HepG2 (cell line): ENCODE results near the gene KLRG1. TPM values are rescaled to one million over a fixed set of nuclear protein-coding genes. Genes with fewer than 3 reads are reported as not detected.

Experiments
- HDAC6 ChIP-seq: fragments of 200-600 bp; sonication (generic); IDR thresholded peaks from 2 replicates; pipeline ENCODE4 v1.7.0; 2017; ENCODE audit warnings: mild to moderate bottlenecking, antibody characterized with exemption, low read length, low read depth
- PHB2 ChIP-seq: fragments of 450-650 bp; IDR thresholded peaks from 2 replicates; pipeline ENCODE4 v1.6.1; 2018; ENCODE audit not compliant: partially characterized antibody
- PRMT3 ChIP-seq: sonication (generic); formaldehyde crosslinking; IDR thresholded peaks from 2 replicates; pipeline ENCODE4 v1.8.1; 2022; ENCODE audit warnings: low read depth, mild to moderate bottlenecking, moderate library complexity, missing genetic modification reagents, borderline replicate concordance
- SKI ChIP-seq: fragments of 450-650 bp; IDR thresholded peaks from one replicate; pipeline ENCODE4 v1.6.1; 2018; ENCODE audit warnings: mild to moderate bottlenecking; ENCODE audit not compliant: partially characterized antibody
- TOPORS ChIP-seq: sonication (generic); formaldehyde crosslinking; IDR thresholded peaks from 2 replicates; pipeline ENCODE4 v1.8.0; 2023; ENCODE audit warnings: mild to moderate bottlenecking, missing genetic modification reagents
- U2AF2 ChIP-seq: fragments of 200-400 bp; formaldehyde crosslinking; IDR thresholded peaks from 2 replicates; pipeline ENCODE4 v1.6.1; 2017; ENCODE audit warnings: low read depth, mild to moderate bottlenecking, low read length
- ZNF296 ChIP-seq: sonication (generic); formaldehyde crosslinking; conservative IDR thresholded peaks from 2 replicates; pipeline ENCODE4 v1.5.0; 2020; ENCODE audit warnings: mild to moderate bottlenecking, missing genetic modification reagents
- ZNF772 ChIP-seq: sonication (generic); formaldehyde crosslinking; IDR thresholded peaks from 2 replicates; pipeline ENCODE4 v1.5.0; 2020; ENCODE audit warnings: mild to moderate bottlenecking, missing genetic modification reagents
- ZNF878 ChIP-seq: sonication (generic); formaldehyde crosslinking; IDR thresholded peaks from 2 replicates; pipeline ENCODE4 v1.8.1; 2023; ENCODE audit warnings: mild to moderate bottlenecking, missing genetic modification reagents, moderate library complexity
- polyA plus RNA-seq, 8 experiments: library from polyadenylated mRNA; depleted of rRNA in 3 of 8; stranded (reverse) in 7 of 8; unstranded in 1 of 8; fragments of >200 nt; fragmentation: Illumina TruSeq in 4 of 8; extraction: Trizol in 4 of 8; gene quantifications; 2 replicates each; pipeline versions ENCODE4 v1.2.1 to v1.2.3, GENCODE V29; 2011 to 2016; ENCODE audit warnings: low read depth in 4 of 8, missing spikeins in 1 of 8, mixed read lengths in 1 of 8; ENCODE audit not compliant: insufficient read depth in 1 of 8
- total RNA-seq, 5 experiments: library from RNA; depleted of rRNA; stranded (reverse); fragments of >200 nt; fragmentation: Illumina TruSeq; extraction: Trizol; gene quantifications; 2 replicates each; pipeline ENCODE4 v1.2.3, GENCODE V29; 2016; ENCODE audit warnings: low read depth in 1 of 5
- TF ChIP-seq, protein P1 (sequence below): fragments of 450-650 bp; IDR thresholded peaks from 2 replicates; pipeline ENCODE4 v1.6.1; 2017
- TF ChIP-seq, protein P2 (sequence below): sonication (generic); formaldehyde crosslinking; conservative IDR thresholded peaks from 2 replicates; pipeline ENCODE4 v1.4.0; 2020; ENCODE audit warnings: missing genetic modification reagents
- TF ChIP-seq, protein P3 (sequence below): sonication (generic); formaldehyde crosslinking; IDR thresholded peaks from 2 replicates; pipeline ENCODE4 v1.5.0; 2020; ENCODE audit warnings: mild to moderate bottlenecking, missing genetic modification reagents, borderline replicate concordance
- TF ChIP-seq, protein P4 (sequence below): sonication (generic); formaldehyde crosslinking; IDR thresholded peaks from 2 replicates; pipeline ENCODE4 v1.4.0; 2020; ENCODE audit warnings: missing genetic modification reagents
- TF ChIP-seq, protein P5 (sequence below): sonication (generic); formaldehyde crosslinking; IDR thresholded peaks from 2 replicates; pipeline ENCODE4 v1.8.1; 2023; ENCODE audit warnings: mild to moderate bottlenecking, missing genetic modification reagents
- TF ChIP-seq, protein P6 (sequence below): sonication (generic); formaldehyde crosslinking; IDR thresholded peaks from 2 replicates; pipeline ENCODE4 v1.4.0; 2020; ENCODE audit warnings: missing genetic modification reagents

Gene KLRG1
- total and polyA plus RNA-seq, 2 of the 13 experiments (the other 11 are each of a cell fraction or from before 2014, with no cell fraction given), result 1.2 to 1.7 TPM

DNA sequence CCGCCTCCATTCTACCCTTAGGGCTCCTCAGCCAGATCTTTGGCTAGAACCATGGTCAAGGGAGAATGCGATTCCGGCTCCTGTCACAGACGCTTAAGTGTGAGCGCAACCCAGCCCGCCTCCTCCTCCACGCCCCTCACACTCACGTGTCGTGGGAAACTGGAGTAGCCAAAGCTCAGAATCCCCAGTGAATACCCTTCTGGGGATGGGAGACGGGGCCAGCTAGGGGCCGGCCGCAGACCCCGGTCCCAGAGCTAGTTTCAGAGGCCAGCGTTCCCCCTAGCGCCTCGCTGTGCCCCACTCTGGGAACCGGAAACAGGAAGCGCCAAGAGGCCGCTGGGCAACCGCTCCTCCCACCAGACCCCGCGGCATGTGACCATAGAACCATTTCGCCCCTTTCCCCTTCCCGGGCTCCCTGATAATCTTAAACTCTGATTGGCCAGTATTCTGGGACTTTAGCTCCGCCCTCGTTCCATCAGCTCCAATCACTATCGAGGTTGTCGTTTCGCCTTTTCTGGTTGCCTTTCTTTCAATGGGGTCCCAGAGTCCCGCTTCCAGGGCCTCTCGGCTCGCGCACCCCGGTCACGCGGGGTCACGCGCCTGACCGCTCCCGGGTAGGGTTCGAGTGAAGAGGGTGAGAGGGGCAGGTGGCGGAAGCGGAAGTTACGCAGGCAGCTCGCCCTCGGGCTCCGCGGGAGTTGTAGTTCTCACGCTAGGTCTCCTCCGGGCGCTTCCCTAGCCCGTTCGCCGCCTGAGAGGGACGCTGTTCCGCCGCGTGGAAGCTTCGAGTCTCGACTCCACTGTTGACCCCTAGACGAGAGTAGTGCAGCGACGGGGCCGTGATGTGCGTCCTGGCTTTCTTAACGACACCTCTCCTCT, 39.8 kb upstream of the KLRG1 start, which contains the start of gene M6PR (continued):
- TF ChIP-seq, protein P1, sequence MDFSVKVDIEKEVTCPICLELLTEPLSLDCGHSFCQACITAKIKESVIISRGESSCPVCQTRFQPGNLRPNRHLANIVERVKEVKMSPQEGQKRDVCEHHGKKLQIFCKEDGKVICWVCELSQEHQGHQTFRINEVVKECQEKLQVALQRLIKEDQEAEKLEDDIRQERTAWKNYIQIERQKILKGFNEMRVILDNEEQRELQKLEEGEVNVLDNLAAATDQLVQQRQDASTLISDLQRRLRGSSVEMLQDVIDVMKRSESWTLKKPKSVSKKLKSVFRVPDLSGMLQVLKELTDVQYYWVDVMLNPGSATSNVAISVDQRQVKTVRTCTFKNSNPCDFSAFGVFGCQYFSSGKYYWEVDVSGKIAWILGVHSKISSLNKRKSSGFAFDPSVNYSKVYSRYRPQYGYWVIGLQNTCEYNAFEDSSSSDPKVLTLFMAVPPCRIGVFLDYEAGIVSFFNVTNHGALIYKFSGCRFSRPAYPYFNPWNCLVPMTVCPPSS, result no peak
- TF ChIP-seq TOPORS, result no peak
- no peak for TF ChIP-seq ZNF296 (CRISPR knock-in tag)
- TF ChIP-seq, protein P2, sequence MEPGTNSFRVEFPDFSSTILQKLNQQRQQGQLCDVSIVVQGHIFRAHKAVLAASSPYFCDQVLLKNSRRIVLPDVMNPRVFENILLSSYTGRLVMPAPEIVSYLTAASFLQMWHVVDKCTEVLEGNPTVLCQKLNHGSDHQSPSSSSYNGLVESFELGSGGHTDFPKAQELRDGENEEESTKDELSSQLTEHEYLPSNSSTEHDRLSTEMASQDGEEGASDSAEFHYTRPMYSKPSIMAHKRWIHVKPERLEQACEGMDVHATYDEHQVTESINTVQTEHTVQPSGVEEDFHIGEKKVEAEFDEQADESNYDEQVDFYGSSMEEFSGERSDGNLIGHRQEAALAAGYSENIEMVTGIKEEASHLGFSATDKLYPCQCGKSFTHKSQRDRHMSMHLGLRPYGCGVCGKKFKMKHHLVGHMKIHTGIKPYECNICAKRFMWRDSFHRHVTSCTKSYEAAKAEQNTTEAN (CRISPR knock-in tag), result peak; percentile 84
- TF ChIP-seq, protein P3, sequence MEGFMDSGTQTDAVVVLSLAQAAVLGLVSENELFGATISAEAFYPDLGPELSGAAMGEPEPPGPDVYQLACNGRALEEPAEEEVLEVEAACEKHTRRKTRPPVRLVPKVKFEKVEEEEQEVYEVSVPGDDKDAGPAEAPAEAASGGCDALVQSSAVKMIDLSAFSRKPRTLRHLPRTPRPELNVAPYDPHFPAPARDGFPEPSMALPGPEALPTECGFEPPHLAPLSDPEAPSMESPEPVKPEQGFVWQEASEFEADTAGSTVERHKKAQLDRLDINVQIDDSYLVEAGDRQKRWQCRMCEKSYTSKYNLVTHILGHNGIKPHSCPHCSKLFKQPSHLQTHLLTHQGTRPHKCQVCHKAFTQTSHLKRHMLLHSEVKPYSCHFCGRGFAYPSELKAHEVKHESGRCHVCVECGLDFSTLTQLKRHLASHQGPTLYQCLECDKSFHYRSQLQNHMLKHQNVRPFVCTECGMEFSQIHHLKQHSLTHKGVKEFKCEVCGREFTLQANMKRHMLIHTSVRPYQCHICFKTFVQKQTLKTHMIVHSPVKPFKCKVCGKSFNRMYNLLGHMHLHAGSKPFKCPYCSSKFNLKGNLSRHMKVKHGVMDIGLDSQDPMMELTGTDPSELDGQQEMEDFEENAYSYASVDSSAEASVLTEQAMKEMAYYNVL (CRISPR knock-in tag), result no peak; the same call in 1 of the 2 replicates
- TF ChIP-seq HDAC6, result no peak
- TF ChIP-seq, protein P4, sequence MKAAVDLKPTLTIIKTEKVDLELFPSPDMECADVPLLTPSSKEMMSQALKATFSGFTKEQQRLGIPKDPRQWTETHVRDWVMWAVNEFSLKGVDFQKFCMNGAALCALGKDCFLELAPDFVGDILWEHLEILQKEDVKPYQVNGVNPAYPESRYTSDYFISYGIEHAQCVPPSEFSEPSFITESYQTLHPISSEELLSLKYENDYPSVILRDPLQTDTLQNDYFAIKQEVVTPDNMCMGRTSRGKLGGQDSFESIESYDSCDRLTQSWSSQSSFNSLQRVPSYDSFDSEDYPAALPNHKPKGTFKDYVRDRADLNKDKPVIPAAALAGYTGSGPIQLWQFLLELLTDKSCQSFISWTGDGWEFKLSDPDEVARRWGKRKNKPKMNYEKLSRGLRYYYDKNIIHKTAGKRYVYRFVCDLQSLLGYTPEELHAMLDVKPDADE, result peak; percentile 69; the same call in 1 of the 2 replicates
- no peak for TF ChIP-seq SKI
- TF ChIP-seq, protein P5, sequence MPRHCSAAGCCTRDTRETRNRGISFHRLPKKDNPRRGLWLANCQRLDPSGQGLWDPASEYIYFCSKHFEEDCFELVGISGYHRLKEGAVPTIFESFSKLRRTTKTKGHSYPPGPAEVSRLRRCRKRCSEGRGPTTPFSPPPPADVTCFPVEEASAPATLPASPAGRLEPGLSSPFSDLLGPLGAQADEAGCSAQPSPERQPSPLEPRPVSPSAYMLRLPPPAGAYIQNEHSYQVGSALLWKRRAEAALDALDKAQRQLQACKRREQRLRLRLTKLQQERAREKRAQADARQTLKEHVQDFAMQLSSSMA (CRISPR knock-in tag), result peak; percentile 74; the same call in 1 of the 2 replicates
- TF ChIP-seq, protein P6, sequence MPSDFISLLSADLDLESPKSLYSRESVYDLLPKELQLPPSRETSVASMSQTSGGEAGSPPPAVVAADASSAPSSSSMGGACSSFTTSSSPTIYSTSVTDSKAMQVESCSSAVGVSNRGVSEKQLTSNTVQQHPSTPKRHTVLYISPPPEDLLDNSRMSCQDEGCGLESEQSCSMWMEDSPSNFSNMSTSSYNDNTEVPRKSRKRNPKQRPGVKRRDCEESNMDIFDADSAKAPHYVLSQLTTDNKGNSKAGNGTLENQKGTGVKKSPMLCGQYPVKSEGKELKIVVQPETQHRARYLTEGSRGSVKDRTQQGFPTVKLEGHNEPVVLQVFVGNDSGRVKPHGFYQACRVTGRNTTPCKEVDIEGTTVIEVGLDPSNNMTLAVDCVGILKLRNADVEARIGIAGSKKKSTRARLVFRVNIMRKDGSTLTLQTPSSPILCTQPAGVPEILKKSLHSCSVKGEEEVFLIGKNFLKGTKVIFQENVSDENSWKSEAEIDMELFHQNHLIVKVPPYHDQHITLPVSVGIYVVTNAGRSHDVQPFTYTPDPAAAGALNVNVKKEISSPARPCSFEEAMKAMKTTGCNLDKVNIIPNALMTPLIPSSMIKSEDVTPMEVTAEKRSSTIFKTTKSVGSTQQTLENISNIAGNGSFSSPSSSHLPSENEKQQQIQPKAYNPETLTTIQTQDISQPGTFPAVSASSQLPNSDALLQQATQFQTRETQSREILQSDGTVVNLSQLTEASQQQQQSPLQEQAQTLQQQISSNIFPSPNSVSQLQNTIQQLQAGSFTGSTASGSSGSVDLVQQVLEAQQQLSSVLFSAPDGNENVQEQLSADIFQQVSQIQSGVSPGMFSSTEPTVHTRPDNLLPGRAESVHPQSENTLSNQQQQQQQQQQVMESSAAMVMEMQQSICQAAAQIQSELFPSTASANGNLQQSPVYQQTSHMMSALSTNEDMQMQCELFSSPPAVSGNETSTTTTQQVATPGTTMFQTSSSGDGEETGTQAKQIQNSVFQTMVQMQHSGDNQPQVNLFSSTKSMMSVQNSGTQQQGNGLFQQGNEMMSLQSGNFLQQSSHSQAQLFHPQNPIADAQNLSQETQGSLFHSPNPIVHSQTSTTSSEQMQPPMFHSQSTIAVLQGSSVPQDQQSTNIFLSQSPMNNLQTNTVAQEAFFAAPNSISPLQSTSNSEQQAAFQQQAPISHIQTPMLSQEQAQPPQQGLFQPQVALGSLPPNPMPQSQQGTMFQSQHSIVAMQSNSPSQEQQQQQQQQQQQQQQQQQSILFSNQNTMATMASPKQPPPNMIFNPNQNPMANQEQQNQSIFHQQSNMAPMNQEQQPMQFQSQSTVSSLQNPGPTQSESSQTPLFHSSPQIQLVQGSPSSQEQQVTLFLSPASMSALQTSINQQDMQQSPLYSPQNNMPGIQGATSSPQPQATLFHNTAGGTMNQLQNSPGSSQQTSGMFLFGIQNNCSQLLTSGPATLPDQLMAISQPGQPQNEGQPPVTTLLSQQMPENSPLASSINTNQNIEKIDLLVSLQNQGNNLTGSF, result peak; percentile 92; the same call in 1 of the 2 replicates
- no peak for TF ChIP-seq PRMT3 (CRISPR knock-in tag)
- peak; percentile 88; the same call in 1 of the 2 replicates for TF ChIP-seq ZNF772 (CRISPR knock-in tag)
- no peak for TF ChIP-seq PHB2
- TF ChIP-seq U2AF2, result 0 out of 2 replicates have a peak, but pooled peaks have one; percentile 69
- TF ChIP-seq ZNF878 (CRISPR knock-in tag), result no peak
